Psoas muscle (tissue), 8 donors: ENCODE measurements around the gene OR8J1. TPM values are rescaled to one million over a fixed set of nuclear protein-coding genes. Genes with fewer than 3 reads are reported as not detected.

Source experiments
- ATAC-seq, 4 donors: fragments of 200-7000 bp; cut with Tn5 transposase; one replicate each; pipeline ENCODE4 v1.9.1; 2020; ENCODE audit warnings: moderate library complexity in 3 of 4, mild to moderate bottlenecking in 2 of 4
- DNase-seq, 2 donors: peaks; one replicate each; pipeline ENCODE4 v3.0.0-alpha.2; 2020
- H3K27ac ChIP-seq: fragments of 200-600 bp; one replicate; pipeline ENCODE4 v1.8.0; 2022
- H3K27me3 ChIP-seq, 3 donors: fragments of 200-600 bp in 1 of 3; one replicate each; pipeline versions ENCODE4 v1.6.1 to v1.8.0; 2013 to 2022; ENCODE audit warnings: low read length in 2 of 3, mild to moderate bottlenecking in 2 of 3, moderate library complexity in 1 of 3; ENCODE audit not compliant: insufficient read depth in 3 of 3
- H3K36me3 ChIP-seq, 2 donors: fragments of 200-600 bp in 1 of 2; one replicate each; pipeline versions ENCODE4 v1.6.1 to v1.8.0; 2013 to 2022; ENCODE audit warnings: low read depth in 1 of 2, mild to moderate bottlenecking in 1 of 2, moderate library complexity in 1 of 2; ENCODE audit not compliant: insufficient read depth in 1 of 2
- H3K4me1 ChIP-seq: fragments of 200-600 bp; one replicate; pipeline ENCODE4 v1.8.0; 2022
- H3K4me3 ChIP-seq: fragments of 200-600 bp; one replicate; pipeline ENCODE4 v1.8.0; 2022; ENCODE audit warnings: mild to moderate bottlenecking
- H3K9me3 ChIP-seq: fragments of 200-600 bp; one replicate; pipeline ENCODE4 v1.8.0; 2022
- WGBS, 3 donors: extraction: QIAGEN DNeasy Blood & Tissue Kit; methylation state at CpG; one replicate each; pipeline versions ENCODE4 v1.1.6 to v1.1.7; 2013; 5-methylcytosine and 5-hydroxymethylcytosine counted together
- intact Hi-C, 2 donors: fragments of 100-400 bp; cut with DNase I; formaldehyde crosslinking; loops; one replicate each; pipeline versions ENCODE4 v1.11.0 to v1.14.2; 2022
- polyA plus RNA-seq, 3 donors: library from polyadenylated mRNA; stranded (reverse); fragments of 200-250 nt; gene quantifications; one replicate each; pipeline ENCODE4 v1.2.3, GENCODE V29; 2013
- total RNA-seq, 4 donors: library from RNA; stranded (reverse); fragmentation: NEBNext Ultra II Directional in 2 of 4; extraction: Animal tissue kit (Norgen Biotek cat#: 25700) in 2 of 4; gene quantifications; one replicate each; pipeline versions ENCODE4 v1.2.1 to v1.2.4, GENCODE V29; 2021 to 2023
- TF ChIP-seq, protein P1 (sequence below): fragments of 200-600 bp; IDR thresholded peaks from one replicate; pipeline ENCODE4 v1.8.0; 2022; ENCODE audit warnings: antibody characterized with exemption
- donor health status: healthy with polysubstance abuse.
- donor health status: DM: no; HTN: no; CAD: no; lungs with moderate emphysema.
- donor health status: Bipolar disorder and iron deficiency.
- donor health status: healthy.
- donor health status: DM: yes; HTN: yes; CAD: no.
- donor health status: DM: no; HTN: no; CAD: no.
- donor health status: DM: no; HTN: no; CAD: no.
- donor health status: DM: yes; HTN: yes; CAD: no.

OR8J1 gene
- total and polyA plus RNA-seq, 7 donors, result not detected

- TF ChIP-seq, protein P1, sequence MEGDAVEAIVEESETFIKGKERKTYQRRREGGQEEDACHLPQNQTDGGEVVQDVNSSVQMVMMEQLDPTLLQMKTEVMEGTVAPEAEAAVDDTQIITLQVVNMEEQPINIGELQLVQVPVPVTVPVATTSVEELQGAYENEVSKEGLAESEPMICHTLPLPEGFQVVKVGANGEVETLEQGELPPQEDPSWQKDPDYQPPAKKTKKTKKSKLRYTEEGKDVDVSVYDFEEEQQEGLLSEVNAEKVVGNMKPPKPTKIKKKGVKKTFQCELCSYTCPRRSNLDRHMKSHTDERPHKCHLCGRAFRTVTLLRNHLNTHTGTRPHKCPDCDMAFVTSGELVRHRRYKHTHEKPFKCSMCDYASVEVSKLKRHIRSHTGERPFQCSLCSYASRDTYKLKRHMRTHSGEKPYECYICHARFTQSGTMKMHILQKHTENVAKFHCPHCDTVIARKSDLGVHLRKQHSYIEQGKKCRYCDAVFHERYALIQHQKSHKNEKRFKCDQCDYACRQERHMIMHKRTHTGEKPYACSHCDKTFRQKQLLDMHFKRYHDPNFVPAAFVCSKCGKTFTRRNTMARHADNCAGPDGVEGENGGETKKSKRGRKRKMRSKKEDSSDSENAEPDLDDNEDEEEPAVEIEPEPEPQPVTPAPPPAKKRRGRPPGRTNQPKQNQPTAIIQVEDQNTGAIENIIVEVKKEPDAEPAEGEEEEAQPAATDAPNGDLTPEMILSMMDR, result no peak
- 69 to 76% (median 75%) methylated on average over 3 of the region's 3 CpGs for WGBS, 3 donors
- DNase-seq (no peak), ATAC-seq (no peak)
- Histone ChIP-seq H3K27me3 (no peaks in the 10 kb centered on the region), H3K27ac (no peak overlapping the region), H3K4me1 (no peaks in the 10 kb centered on the region), H3K36me3 (no peaks in the 10 kb centered on the region), H3K9me3 (no peaks in the 10 kb centered on the region), H3K4me3 (no peak overlapping the region)
- intact Hi-C loops, result no loop called here
These were observed 20.9 kb upstream of the OR8J1 start for GRCh38 chr11:56333156-56333555.

GRCh38 chr11:56340289-56340688 is 13.8 kb upstream of the OR8J1 start:
- ATAC-seq (no peak), DNase-seq (no peak)
- peaks cover 5% of the 10 kb centered on the region for H3K9me3 ChIP-seq
- no peaks in the 10 kb centered on the region for H3K36me3 ChIP-seq
- H3K4me3 ChIP-seq, result no peak overlapping the region
- H3K4me1 ChIP-seq, result no peaks in the 10 kb centered on the region
- TF ChIP-seq, protein P1, result no peak
- no peaks in the 10 kb centered on the region for H3K27me3 ChIP-seq
- intact Hi-C loops, result no loop called here
- no peak overlapping the region for H3K27ac ChIP-seq

DNA sequence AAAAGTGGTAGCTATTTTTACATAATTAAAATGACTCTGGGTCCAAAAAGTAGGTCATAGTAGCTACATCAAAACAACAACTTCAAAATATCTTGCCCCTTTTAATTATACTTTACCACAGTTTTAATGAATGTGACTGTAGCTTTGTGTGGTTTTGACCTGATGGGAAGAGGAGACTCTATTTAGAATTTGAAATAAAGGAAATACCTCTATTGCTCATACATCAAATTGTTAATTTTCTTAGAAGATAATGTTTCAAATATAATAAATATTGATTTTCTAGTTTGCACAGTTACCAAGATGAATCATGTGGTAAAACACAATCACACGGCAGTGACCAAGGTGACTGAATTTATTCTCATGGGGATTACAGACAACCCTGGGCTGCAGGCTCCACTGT is 8.4 kb upstream of the OR8J1 start, which contains the start of gene OR8K1:
Gene OR8K1 (plus strand): TSS at position 301 of the 400 bp plus-strand sequence. CDS start 0 bp downstream, at position 301.
- no peak for DNase-seq
- Histone ChIP-seq H3K27ac (no peak within 1 kb of the TSS), H3K27me3 (no peaks in the 10 kb centered on the region), H3K4me1 (no peaks in the 10 kb centered on the region), H3K9me3 (no peaks in the 10 kb centered on the region), H3K36me3 (no peaks in the 10 kb centered on the region), H3K4me3 (no peak within 1 kb of the TSS)
- 78 to 91% (median 85%) methylated on average over 1 of the region's 1 CpG for whole genome bisulfite sequencing, 3 donors
- intact Hi-C loops, result no loop called here
- ATAC-seq, result no peak
- TF ChIP-seq, protein P1, result no peak

DNA sequence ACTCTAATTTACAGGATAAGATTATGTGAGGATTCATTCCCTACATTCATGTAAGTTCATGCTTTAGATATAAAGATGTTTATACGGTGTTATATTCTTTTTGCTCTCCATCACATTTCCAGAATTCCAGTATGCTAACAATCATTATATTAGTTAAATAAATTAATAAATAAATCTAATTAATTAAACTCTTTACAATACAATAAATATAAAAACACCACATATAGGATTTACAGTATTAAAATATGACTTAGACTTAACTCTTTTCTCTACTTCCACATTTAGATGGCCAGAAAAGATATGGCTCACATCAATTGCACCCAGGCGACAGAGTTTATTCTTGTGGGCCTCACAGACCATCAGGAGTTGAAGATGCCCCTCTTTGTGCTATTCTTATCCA is 21.2 kb downstream of the OR8J1 start, which contains the start of gene OR8U1:
Gene OR8U1 (plus strand): TSS at position 301 of the 400 bp plus-strand sequence. CDS start 0 bp downstream, at position 301.
- Histone ChIP-seq H3K4me1 (no peaks in the 10 kb centered on the region), H3K4me3 (no peak within 1 kb of the TSS), H3K27ac (no peak within 1 kb of the TSS), H3K36me3 (no peaks in the 10 kb centered on the region), H3K27me3 (no peaks in the 10 kb centered on the region), H3K9me3 (no peaks in the 10 kb centered on the region)
- TF ChIP-seq, protein P1, result no peak
- ATAC-seq (no peak), DNase-seq (no peak)
- intact Hi-C loops, result no loop called here
- 70 to 81% (median 75%) methylated on average over 2 of the region's 2 CpGs for WGBS, 3 donors

DNA sequence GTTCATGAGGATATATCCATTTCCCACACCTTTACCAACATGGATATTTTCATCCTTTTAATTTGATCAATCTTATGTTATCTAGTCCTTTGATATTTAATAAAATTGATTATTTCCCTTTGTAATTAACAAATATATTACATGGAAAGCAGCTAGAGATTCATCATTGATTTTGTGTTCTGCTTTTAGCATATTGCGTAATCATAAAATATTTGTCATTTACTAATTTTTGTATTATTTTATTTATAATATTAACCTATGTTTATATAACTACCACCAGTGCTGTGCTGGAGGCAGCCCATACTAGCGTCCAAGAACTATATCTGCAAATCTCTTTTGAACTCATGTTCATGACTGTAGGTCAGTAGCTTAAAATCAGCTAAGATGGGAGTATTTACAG is 26.0 kb downstream of the OR8J1 start:
- H3K27ac ChIP-seq, result no peak overlapping the region
- no peaks in the 10 kb centered on the region for H3K9me3 ChIP-seq
- TF ChIP-seq, protein P1, result no peak
- 79 to 84% (median 83%) methylated on average over 2 of the region's 2 CpGs for WGBS, 3 donors
- H3K4me1 ChIP-seq, result no peaks in the 10 kb centered on the region
- no peaks in the 10 kb centered on the region for H3K36me3 ChIP-seq
- no peak for DNase-seq
- no peak overlapping the region for H3K4me3 ChIP-seq
- H3K27me3 ChIP-seq, result no peaks in the 10 kb centered on the region
- no peak for ATAC-seq
- intact Hi-C loops, result no loop called here
